CD4-positive, alpha-beta T cell treated with Interleukin-4 for 4 hours (primary cell): Measurements from ENCODE around the gene FGD6.
"Not testable (repeated sequence)": the region's sequence is repeated elsewhere in the genome, so short reads cannot be mapped to it uniquely, and the experiment has no call there.

Experiments
- DNase-seq: peaks from one replicate; pipeline ENCODE4 v3.0.0-alpha.2; 2020

FGD6 gene

DNA sequence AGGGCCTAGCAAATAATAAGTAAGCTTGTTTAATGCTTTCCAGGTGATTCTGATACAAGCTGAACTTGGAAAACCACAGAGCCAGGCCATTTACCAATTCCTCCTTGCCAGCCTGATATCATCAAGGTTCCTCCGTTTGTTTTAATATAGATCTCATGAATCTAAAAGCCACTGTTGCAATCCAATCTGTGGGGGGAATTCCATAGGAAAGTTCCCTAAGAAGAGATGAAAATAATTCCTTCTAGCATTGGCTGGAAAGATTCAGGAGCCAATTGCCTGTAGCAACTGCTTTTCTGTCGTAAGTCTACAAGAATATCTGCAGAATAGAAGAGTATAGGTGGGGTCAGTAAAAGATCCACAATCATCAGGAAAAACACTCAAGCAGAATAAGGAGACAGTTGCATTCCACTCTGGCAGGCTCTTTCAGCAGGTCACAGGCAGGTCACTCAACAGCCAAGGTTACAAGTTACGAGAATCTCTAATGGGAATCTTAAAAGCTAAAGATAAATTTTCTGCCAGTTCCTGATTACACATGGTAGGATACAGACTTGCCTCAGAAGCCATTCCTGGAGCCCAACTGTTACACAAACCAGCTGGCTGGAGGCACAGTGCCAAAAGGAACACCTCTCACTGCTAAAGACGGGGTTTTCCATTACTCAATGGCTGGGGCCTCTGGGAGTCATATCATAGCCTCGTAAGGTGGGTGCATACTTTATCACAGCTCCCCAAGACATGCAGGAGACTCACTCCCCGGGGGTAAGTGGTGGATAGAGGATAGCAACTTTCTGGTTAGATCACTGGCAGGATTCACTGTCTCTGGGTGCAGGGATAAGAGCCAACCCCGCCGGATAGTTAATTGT is 43.6 kb downstream of the FGD6 start:
- DNase-seq: no peak

DNA sequence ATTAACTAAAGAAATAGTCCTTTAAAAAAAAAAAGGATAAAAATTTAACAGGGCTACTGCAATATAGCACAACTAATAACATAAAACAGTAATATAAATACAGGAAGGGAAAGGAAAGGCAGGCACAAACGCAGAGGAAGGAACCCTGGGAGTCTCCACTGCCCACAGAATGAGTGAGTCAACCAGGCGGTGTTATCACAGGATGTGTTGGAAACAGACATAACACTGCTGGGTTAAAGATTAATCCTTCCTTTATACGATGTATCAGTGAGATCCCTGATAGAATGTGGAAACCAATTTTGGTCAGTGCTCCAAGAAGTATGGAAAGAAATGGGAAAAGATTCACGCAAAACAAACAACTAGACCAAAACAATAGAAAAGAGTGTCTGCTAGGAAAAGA is 47.9 kb downstream of the FGD6 start:
- DNase-seq: no peak

DNA sequence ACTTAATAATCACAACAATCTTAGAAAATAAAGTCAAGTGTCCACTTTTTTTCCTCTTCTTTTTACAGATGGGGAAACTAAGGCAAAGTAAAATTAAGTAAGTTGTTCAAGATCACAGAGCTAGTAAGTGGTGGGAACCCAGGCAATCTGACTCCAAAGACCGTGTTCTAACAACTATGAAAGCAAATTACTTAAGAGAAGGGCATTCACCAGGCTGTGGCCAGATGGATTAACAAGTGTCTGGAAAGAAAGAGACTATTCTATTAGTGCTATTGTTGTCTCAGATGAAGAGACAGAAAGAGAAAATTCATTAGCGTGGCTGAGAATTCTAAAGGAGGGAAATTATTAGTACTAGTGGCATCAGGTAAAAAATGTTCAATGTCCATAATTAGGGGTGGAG is 48.5 kb downstream of the FGD6 start:
- DNase-seq: no peak

DNA sequence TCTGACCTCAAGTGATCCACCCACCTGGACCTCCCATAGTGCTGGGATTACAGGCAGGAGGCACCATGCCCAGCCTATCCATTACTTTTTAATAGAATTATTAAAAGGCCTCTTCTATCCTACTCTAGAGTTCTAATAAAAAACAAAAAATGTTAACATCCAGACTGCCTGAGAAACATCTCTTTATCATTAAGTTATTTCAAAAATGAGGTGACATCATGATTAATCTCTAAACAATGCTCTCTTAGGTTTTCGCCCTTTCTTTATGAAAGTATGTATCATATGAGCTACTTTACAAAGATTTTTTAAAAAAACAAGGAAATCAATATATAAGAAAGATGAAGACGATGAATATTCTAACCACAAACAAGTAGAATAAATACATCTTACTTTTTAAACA is 52.6 kb downstream of the FGD6 start:
- no peak for DNase-seq

DNA sequence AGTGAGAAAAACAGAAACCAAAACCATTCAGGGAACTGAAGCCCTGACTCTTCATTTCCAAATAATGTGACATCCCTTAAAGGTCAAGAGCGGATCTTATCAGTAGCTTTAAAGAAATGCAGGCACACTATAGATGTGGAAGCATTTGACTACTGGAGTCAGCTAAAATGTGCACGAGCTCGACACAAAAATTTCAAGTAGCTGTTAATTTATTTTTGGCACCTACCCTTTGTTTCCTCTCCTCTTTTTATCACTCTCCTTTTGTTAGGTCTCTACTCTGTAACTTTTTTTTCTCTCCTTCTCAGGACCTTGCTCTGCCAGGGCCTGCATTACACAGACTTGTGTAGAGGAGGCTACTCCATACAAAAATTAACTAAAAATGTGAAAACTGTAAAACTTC is 58.3 kb downstream of the FGD6 start:
- DNase-seq: no peak

DNA sequence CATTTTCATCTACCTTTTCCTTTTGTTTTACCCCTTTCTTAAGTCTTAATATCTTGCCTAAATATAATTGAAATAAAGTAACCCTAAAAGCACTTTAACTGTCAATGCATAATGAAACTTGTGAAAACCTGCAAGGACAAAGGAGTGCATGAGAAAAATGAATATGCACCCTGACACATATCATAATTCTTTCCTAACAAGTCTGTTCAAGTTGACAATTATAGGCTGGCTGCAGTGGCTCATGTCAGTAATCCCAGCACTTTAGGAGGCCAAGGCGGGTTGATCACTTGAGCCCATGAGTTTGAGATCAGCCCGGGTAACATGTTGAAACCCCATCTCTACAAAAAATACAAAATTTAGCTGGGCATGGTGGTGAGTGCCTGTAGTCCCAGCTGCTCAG is 65.4 kb downstream of the FGD6 start:
- DNase-seq: no peak

DNA sequence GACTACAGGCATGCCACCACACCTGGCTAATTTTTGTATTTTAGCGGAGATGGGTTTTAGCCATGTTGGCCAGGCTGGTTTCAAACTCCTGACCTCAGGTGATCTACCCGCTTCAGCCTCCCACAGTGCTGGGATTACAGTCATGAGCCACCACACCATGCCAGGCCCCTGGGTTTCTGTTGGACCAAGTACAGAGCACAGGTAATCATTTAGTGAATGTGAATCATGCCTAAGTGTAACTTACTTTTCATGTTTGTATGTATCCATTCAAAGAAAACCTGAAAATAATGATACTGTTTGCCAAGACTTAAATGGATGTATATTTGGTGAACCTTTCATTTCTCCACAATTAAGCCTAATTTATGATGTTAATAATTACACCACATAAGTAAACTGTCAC is 65.9 kb downstream of the FGD6 start:
- no peak for DNase-seq

DNA sequence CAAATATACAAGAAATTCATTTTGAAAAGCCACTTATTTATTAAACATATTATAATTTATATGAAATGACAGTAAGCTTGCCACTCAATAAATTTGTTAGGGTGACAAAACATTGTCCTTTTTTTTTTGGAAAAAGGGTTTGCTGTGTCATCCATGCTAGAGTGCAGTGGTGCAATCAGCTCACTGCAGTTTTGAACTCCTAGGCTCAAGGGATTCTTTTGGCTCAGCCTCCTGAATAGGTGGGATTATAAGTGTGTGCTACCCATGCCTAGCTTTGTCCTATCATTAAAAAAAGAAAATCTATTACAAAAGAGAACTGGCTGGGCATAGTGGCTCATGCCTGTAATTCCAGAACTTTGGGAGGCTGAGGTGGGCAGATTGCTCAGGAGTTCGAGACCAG is 66.8 kb downstream of the FGD6 start:
- no peak for DNase-seq

DNA sequence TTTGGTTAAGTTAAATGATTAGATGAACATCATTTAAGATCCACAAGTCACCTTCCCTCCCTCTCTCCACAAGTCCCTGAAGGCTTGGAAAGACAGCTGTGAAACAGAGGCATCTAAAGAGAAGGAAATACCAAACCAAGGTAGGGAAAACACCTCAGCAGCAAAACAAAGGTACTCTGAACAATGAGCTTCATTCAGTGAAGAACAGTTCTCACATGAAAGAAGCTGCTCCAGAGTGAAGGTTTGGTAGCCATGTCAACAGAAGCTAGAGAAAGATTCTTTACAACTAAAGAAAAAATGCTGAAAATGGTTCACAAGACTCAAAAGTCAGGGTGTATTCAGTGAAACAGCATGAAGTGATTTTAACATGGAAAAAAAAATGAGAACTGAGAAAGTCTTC is 69.4 kb downstream of the FGD6 start:
- no peak for DNase-seq

DNA sequence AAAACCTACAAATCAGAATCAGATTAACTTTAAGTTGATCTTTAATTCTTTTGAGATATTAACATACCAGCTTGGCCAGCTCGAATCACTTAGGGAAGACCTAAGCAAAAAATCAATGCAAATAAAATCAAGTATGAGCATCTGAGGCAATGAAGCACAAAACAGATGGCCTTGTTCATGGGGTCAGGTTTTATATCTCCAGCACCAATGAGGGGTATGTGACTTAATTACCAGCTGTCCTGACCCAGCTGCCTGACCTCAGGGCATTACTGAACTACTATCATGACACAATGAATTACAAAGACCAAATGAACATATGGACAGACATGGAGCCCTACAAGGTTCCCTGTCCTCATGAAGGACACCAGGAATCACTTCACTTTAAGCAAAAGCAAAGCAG is 70.5 kb downstream of the FGD6 start:
- no peak for DNase-seq

DNA sequence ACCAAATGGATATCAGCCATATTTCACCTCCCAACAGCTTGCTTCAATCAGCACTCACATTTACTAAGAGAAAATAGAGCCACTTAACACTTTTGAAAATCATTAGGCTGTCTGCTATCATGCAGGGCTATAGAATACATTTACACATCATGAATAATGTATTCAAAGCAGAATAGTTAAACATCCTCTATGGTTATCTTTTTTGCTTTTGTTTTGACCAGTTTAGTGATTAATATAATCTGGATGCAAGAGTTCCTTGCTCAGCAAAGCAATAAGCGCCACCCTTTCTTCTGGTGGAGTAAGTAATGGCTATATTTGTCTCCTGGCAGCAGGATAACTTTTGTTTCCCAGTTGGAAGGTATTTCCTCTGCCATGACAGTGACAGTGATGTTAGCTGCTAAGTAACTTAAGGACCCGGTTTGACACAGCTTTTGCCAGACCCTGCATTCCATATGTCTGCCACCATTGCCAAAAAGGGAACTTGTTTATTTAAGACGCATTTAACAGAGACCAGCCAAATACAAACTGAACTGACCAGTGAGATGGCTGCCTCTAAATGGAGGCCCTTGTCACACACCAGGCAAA is 73.6 kb downstream of the FGD6 start:
- no peak for DNase-seq

DNA sequence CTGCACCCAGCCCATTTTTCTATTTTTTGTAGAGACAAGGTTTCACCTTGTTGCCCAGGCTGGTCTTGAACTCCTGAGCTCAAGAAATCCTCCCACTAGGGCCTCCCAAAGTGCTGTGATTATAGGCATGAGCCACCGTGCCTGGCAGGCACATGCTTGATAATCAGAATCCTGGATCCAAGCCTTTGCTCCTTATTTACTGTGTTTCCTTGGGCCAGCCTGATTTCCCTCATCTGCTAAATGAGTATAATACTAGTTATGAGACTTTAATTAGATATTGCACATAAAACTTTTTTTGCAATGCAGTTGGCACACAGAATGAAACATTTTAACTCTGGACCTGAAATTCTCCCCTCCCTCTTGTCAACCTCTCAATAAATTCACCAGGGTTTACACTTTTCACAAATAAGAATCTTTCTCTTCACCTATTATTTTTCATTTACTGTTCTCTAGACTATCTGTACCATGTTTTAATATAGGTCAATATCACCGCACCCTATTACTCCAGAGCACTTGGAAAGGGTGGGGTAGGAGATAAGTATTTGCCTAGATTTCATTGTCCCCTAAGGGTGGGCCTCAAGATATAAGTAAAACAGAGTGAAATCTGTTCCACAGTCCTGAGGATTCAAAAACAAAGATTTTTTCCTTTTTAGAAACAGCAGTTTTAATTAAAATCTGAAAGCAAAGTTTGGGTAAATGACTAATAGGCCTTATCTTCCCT is 74.7 kb downstream of the FGD6 start:
- DNase-seq: no peak

DNA sequence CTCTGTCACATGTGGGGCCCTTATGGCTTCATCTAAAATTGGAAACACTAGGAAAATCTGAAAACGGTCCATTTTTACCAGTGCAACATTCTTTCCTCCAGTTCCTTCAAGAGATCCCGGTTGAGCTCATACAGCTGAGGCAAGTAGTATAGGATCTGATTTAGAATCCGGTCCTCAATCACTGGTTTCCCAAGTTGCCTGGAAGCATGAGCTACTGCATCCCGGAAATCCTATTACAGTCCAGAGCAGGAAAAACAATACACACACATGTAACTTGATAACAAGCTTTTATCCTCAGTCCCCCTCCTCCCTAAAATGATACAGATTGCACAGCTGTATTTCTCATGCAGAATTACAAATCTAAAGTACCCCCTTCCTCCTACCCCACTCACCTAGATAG is 76.0 kb downstream of the FGD6 start:
- no peak for DNase-seq

DNA sequence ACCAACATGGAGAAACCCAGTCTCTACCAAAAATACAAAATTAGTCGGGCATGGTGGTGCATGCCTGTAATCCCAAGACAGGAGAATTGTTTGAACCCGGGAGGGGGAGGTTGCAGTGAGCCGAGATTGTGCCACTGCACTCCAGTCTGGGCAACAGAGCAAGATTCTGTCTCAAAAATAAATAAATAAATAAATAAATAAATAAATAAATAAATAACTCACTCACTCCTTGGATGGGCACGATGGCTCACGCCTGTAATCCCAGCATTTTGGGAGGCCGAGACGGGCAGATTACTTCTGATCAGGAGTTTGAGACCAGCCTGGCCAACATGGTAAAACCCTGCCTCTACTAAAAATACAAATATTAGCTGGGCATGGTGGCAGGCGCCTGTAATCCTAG is 79.2 kb downstream of the FGD6 start:
- not testable (repeated sequence) for DNase-seq

DNA sequence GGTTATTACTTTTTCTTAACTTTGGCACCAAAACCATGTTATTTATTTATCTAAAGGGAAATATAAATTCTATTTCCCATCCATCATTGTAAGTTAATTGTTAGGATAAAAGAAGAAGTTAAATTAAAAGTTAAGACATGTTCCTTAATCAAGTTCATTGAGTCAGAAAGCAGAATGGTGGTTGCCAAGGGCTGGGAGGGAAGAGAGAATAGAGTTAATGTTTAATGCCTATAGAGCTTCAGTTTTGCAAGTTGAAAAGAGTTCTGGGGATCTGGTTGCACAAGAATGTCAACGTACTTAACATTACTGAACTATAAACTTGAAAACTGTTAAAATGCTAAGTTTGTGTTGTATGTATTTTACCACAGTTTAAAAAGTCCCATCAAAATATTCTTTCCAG is 80.7 kb downstream of the FGD6 start:
- DNase-seq: no peak

DNA sequence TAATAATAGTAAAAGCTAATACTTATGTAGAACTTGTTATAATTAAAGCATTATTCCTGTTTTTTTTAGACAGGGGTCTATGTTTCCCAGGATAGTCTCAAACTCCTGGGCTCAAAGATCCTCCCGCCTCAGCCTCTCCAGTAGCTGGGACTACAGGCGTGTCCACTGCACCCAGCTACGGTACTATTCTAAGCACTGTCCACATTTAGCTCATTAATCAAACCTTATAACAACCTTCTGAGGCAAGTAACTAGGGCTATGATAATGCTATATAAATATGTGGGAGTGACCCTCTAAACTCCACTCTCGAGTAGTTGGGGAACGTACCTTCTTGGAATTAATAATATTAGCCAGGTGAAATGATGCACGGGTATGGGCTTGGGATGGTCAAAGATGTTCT is 83.2 kb downstream of the FGD6 start:
- DNase-seq: no peak

DNA sequence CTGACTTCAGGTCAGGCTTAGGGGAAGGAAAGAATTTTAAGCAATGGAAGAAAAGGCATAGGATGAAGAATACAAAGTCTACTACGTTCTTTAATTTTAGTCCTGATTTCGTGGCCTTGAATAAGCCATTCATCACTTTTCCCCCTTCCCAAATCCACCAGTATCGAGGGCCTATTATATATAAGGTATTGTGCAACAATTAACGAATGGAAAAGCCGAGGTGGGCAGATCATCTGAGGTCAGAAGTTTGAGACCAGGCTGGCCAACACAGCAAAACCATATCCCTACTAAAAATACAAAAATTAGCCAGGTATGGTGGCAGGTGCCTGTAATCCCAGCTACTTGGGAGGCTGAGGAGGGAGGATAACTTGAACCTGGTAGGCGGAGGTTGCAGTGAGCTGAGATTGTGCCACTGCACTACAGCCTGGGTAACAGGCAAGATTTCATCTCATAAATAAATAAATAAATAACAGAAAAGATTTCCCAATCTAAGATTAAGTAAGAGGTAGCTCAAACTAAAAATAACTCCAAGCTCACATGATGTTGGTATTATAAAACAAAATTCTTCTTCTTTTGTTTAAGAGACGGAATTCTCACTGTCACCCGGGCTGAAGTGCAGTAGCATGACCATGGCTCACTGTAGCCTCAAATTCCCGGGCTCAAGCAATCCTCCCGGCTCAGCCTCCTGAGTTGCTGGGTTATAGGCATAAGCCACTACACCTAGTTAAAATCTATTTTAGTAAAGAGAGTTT is 85.5 kb downstream of the FGD6 start:
- no peak for DNase-seq

DNA sequence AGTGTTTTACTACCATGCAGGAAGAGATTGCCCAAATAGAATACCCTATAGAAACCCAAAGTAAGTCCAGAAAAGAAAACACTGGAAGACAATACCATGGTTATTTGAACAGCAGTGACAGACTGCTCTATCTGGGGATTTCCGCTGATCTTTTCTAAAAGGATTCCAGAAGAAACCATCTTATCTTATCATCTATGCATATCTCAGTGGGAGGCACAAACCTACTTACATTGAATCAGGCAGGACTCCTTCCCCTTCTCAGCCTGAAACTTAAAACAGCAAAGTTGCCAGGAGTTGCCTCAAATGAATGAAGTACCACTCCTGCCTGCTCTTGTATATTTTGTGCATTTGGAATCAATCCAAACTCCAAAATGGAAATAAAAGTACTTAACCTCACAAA is 87.2 kb downstream of the FGD6 start:
- DNase-seq: no peak

DNA sequence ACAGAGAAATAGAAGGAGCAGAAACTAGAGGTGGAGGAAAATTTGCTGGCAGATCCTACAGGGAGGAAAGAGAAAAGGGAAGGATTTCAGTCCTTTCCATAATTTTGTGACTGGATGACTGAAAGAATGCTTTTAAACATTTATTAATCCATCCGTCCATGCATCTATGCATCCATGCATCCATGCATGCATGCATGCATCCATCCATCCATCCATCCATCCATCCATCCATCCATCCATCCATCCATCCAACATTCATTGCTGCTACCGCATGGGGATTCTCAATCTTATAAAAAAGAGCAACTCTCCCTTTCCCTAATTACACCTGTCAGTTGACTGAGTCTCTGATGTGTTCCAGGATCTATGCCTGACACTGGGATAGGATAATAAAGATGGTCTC is 88.2 kb downstream of the FGD6 start:
- no peak for DNase-seq

DNA sequence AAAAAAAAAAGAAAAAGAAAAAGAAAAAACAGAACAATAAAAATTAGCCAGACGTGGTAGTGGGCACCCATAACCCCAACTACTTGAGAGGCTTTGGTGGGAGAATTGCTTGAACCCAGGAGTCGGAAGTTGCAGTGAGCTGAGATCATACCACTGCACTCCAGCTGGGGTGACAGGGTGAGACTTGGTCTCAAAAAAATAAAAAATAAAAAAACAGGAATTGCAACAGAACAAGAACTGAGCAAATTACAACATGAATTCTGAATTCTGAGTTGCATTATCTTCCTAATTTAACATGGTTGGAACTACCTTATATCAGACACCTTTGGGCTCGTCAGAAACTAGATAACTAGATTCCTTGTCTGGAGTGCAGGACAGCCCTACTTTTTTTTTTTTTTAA is 90.5 kb downstream of the FGD6 start:
- DNase-seq: no peak

DNA sequence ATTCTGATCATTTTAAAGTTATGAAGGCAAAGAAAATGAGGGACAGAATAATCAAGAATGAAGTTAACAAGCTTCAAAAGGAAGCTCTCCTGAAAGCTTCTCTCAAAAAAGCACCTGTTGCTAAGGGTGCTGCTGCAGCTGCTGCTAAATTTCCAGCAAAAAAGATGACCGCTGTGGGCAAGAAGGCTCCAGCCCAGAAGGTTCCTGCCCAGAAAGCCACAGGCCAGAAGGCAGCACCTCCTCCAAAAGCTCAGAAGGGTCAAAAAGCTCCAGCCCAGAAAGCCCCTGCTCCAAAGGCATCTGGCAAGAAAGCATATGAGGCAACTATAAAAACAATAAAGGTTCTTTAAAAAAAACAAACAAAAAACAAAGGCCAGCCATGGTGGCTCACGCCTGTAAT is 91.2 kb downstream of the FGD6 start:
- no peak for DNase-seq

DNA sequence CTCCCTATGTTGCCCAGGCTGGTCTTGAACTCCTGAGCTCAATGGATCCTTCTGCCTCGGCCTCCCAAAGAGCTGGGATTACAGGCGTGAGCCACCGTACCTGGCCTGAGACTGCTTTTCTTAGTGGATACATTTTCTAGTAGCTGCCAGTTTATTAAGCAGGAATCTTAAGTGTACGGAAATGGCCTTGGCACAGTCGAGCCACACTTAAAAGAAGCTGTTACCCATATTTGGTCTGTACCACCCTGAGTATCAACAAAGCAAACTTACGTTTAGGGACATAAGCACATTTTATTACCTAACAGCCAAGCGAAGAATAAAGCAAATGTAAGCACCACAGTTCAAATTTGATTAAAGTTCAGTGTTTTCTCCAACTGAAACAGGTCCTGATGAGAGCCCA is 93.2 kb downstream of the FGD6 start:
- DNase-seq: no peak

DNA sequence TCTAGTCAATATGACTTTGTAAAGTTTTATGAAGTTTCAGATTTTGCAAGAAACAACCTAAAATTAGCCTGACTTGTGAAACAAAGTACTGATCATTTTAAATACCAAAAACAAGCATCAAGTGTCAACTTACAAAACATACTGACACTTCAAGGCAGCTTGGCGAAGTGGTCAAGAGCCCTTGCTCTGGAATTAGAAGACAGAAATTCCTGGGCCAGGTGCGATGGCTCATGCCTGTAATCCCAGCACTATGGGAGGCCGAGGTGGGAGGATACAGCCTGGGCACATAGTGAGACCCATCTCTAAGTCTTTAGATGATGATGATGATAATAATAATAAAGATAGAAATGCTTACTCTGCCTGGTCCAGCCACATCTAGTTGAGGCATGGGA is 98.5 kb downstream of the FGD6 start:
- DNase-seq: no peak
